PC-3 (cell line): Measurements from ENCODE around the gene KCNN4. TPM values are rescaled to one million over a fixed set of nuclear protein-coding genes. Genes with fewer than 3 reads are reported as not detected.

Source experiments
- ATAC-seq: fragments of 200-7000 bp; cut with Tn5 transposase; 2 replicates; pipeline ENCODE4 v1.9.1; 2020; ENCODE audit warnings: mild to moderate bottlenecking, moderate library complexity
- BruUV-seq: library from RNA; stranded (reverse); fragments of 400-500 nt; replicated peaks from 2 replicates; lab custom pipeline; 2021; lab: Mats Ljungman, UMichigan
- CTCF ChIA-PET: fragments of 300-600 bp; sonication (Branson Sonifier 250); formaldehyde crosslinking; loops from one replicate; lab custom pipeline; 2022; ENCODE audit warnings: antibody characterized with exemption; lab: Charles Lee
- POLR2A ChIA-PET: fragments of 300-600 bp; sonication (Branson Sonifier 250); formaldehyde crosslinking; loops from one replicate; lab custom pipeline; 2022; ENCODE audit warnings: antibody characterized with exemption; ENCODE audit not compliant: unreplicated experiment; lab: Charles Lee
- DNase-seq: peaks from one replicate; pipeline ENCODE4 v3.0.0-alpha.2; 2015
- H2AFZ ChIP-seq: fragments of 300-600 bp; sonication (generic); 2 replicates; pipeline ENCODE4 v1.6.0; 2016; ENCODE audit warnings: antibody characterized with exemption, low read length
- H3F3A ChIP-seq: fragments of 300-600 bp; sonication (generic); one replicate; pipeline ENCODE4 v1.6.0; 2017; ENCODE audit warnings: antibody characterized with exemption, low read length, control low read depth, mild to moderate bottlenecking; ENCODE audit not compliant: unreplicated experiment
- H3K27ac ChIP-seq: fragments of 300-600 bp; sonication (generic); 2 replicates; pipeline ENCODE4 v1.5.1; 2016; ENCODE audit warnings: mild to moderate bottlenecking, low read length
- H3K27me3 ChIP-seq: fragments of 300-600 bp; sonication (generic); 2 replicates; pipeline ENCODE4 v1.6.1; 2016; ENCODE audit warnings: low read length, mixed read lengths
- H3K36me3 ChIP-seq: fragments of 300-600 bp; sonication (generic); 2 replicates; pipeline ENCODE4 v1.6.1; 2016; ENCODE audit warnings: low read depth, mixed run types, low read length, mixed read lengths
- H3K4me1 ChIP-seq: fragments of 300-600 bp; sonication (generic); 2 replicates; pipeline ENCODE4 v1.5.1; 2016; ENCODE audit warnings: low read length; ENCODE audit not compliant: insufficient read depth
- H3K4me2 ChIP-seq: fragments of 300-600 bp; sonication (generic); 2 replicates; pipeline ENCODE4 v1.6.0; 2016; ENCODE audit warnings: low read length
- H3K4me3 ChIP-seq: fragments of 300-600 bp; sonication (generic); 2 replicates; pipeline ENCODE4 v1.5.1; 2016; ENCODE audit warnings: mild to moderate bottlenecking, low read length, mixed read lengths
- H3K79me2 ChIP-seq: fragments of 300-600 bp; sonication (generic); 2 replicates; pipeline ENCODE4 v1.6.1; 2017; ENCODE audit warnings: low read length, mixed read lengths
- H3K9ac ChIP-seq: fragments of 300-600 bp; sonication (generic); 2 replicates; pipeline ENCODE4 v1.6.0; 2016; ENCODE audit warnings: mild to moderate bottlenecking, low read length
- H3K9me2 ChIP-seq: fragments of 300-600 bp; sonication (generic); replicated peaks from 2 replicates; pipeline ENCODE4 v1.6.1; 2016; ENCODE audit warnings: mixed run types, low read length, mixed read lengths
- H3K9me3 ChIP-seq: fragments of 300-600 bp; sonication (generic); 2 replicates; pipeline ENCODE4 v1.6.1; 2016; ENCODE audit warnings: low read length, mixed read lengths
- H4K20me1 ChIP-seq: fragments of 300-600 bp; sonication (generic); 2 replicates; pipeline ENCODE4 v1.6.1; 2016; ENCODE audit warnings: low read length, mixed read lengths
- EZH2 ChIP-seq: fragments of 300-600 bp; sonication (generic); IDR thresholded peaks from one replicate; pipeline ENCODE4 v1.6.1; 2017; ENCODE audit warnings: antibody characterized with exemption, mild to moderate bottlenecking, low read length; ENCODE audit not compliant: unreplicated experiment
- EZH2phosphoT487 ChIP-seq: fragments of 300-600 bp; sonication (generic); IDR thresholded peaks from 2 replicates; pipeline ENCODE4 v1.6.1; 2018; ENCODE audit warnings: mild to moderate bottlenecking, antibody characterized with exemption, low read length, borderline replicate concordance
- intact Hi-C: fragments of 100-400 bp; cut with micrococcal nuclease; formaldehyde crosslinking; loops from 2 replicates; pipeline ENCODE4 v1.9.0; 2023
- total RNA-seq: library from RNA; depleted of rRNA; stranded (reverse); fragments of >200 nt; gene quantifications from 2 replicates; pipeline ENCODE4 v1.2.3, GENCODE V29; 2014
- TF ChIP-seq, protein P1 (sequence below): fragments of 300-600 bp; sonication (generic); conservative IDR thresholded peaks from 2 replicates; pipeline ENCODE4 v1.5.1; 2017; ENCODE audit warnings: antibody characterized with exemption, low read depth, mild to moderate bottlenecking, low read length

Gene KCNN4
- total RNA-seq, 1 experiment from 2014 or later, result 45.7 TPM

GRCh38 chr19:43811837-43812236 lies 31.1 kb upstream of the KCNN4 start:
- TF ChIP-seq EZH2phosphoT487, result no peak
- TF ChIP-seq, protein P1, sequence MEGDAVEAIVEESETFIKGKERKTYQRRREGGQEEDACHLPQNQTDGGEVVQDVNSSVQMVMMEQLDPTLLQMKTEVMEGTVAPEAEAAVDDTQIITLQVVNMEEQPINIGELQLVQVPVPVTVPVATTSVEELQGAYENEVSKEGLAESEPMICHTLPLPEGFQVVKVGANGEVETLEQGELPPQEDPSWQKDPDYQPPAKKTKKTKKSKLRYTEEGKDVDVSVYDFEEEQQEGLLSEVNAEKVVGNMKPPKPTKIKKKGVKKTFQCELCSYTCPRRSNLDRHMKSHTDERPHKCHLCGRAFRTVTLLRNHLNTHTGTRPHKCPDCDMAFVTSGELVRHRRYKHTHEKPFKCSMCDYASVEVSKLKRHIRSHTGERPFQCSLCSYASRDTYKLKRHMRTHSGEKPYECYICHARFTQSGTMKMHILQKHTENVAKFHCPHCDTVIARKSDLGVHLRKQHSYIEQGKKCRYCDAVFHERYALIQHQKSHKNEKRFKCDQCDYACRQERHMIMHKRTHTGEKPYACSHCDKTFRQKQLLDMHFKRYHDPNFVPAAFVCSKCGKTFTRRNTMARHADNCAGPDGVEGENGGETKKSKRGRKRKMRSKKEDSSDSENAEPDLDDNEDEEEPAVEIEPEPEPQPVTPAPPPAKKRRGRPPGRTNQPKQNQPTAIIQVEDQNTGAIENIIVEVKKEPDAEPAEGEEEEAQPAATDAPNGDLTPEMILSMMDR, result no peak
- no peak for TF ChIP-seq EZH2
- no peak overlapping the region for H2AFZ ChIP-seq
- H3K27ac ChIP-seq, result no peak overlapping the region
- no peaks in the 10 kb centered on the region for H3F3A ChIP-seq
- no peaks in the 10 kb centered on the region for H3K27me3 ChIP-seq
- no peaks in the 10 kb centered on the region; the same call in 1 of the 2 replicates for H3K4me1 ChIP-seq
- H3K4me2 ChIP-seq, result no peak overlapping the region
- H3K9me3 ChIP-seq, result no peaks in the 10 kb centered on the region
- no peak overlapping the region for H3K9ac ChIP-seq
- no peaks in the 10 kb centered on the region for H3K79me2 ChIP-seq
- BruUV-seq, result no TSS peak
- intact Hi-C loops, result no loop called here
- no peaks in the 10 kb centered on the region for H3K36me3 ChIP-seq
- no peaks in the 10 kb centered on the region for H3K9me2 ChIP-seq
- H3K4me3 ChIP-seq, result no peak overlapping the region
- DNase-seq, result no peak
- ChIA-PET POLR2A (no interaction called here), CTCF (no interaction called here)
- ATAC-seq, result no peak
- no peaks in the 10 kb centered on the region for H4K20me1 ChIP-seq

DNA sequence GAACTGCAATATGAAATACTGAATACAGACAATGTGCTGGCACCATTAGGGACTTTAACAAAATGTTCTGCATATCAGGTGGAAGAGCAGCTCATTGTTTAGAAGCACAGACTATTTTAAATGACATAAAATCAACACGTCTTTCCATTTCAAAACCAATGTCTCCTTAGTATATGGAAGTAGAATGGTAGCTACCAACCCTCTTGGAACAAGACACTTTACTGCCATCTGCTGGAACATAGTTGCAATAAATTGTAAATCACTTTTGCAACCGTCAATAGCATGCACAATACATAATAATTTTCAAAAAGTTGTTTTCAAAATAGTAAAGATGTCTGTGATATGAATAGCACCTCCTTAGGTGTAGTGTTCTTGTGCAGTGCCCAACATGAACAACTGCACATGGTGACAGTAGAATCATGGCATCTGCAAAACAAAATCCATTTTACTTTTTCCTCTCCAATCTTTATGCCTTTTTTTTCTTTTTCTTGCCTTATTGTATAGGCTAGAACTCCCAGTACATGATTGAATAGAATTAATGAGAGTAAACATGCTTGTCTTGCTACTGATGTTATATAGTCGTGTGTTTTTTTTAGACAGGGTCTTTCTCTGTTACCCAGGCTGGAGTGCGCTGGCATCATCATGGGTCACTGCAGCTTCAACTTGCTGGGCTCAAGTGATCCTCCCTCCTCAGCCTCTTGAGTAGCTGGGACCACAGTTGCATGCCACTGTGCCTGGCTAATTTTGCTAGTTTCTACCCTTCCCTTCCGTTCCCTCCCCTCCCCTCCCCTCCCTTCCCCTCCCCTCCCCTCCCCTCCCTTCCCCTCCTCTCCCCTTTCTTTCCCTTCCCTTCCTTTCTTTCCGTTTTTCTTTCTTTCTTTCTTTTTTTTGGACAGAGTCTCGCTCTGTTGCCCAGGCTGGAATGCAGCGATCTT lies 29.3 kb upstream of the KCNN4 start:
- Histone ChIP-seq H3K27ac (no peak overlapping the region), H3K79me2 (no peaks in the 10 kb centered on the region), H3K36me3 (no peaks in the 10 kb centered on the region), H2AFZ (peak overlapping the region; percentile 22), H3K27me3 (no peaks in the 10 kb centered on the region), H3F3A (no peaks in the 10 kb centered on the region), H3K9me2 (no peaks in the 10 kb centered on the region), H3K9me3 (no peaks in the 10 kb centered on the region), H3K4me2 (peak overlapping the region; percentile 5; the same call in 1 of the 2 replicates), H4K20me1 (no peaks in the 10 kb centered on the region), H3K4me3 (no peak overlapping the region), H3K4me1 (no peaks in the 10 kb centered on the region; the same call in 1 of the 2 replicates), H3K9ac (no peak overlapping the region)
- no TSS peak for BruUV-seq
- ATAC-seq (peak; percentile 70), DNase-seq (peak; percentile 75)
- TF ChIP-seq EZH2, result no peak
- TF ChIP-seq, protein P1, result peak; percentile 68
- no peak for TF ChIP-seq EZH2phosphoT487
- intact Hi-C loops, result loop anchor here (2.0 kb wide), 1 partner anchor 65 kb away; no protein-coding TSS in a partner anchor
- CTCF ChIA-PET, result interaction anchor here (0.5 to 1.1 kb wide), 10 partner anchors 25 to 191 kb away, joined by 3 to 11 read pairs (median 4); partner anchors contain the start of gene PLAUR
- POLR2A ChIA-PET, result interaction anchor here (0.6 kb wide), 1 partner anchor 306 kb away, joined by 3 read pairs; no protein-coding TSS in a partner anchor
